WI38 (cell line): ENCODE measurements around the gene FAM131B.

Source experiments
- H3K4me3 ChIP-seq: 2 replicates; pipeline ENCODE4 v1.5.1; 2011; ENCODE audit warnings: low read depth, mild to moderate bottlenecking, control low read depth, low read length
- CTCF ChIP-seq: IDR thresholded peaks from 2 replicates; pipeline ENCODE4 v1.5.1; 2012; ENCODE audit warnings: low read depth, mild to moderate bottlenecking, control low read depth, low read length

The FAM131B gene

GRCh38 chr7:143323653-143324052 is 38.9 kb downstream of the FAM131B start:
- TF ChIP-seq CTCF: no peak
- no peak overlapping the region for H3K4me3 ChIP-seq

GRCh38 chr7:143322760-143323633 is 39.5 kb downstream of the FAM131B start:
- no peak for TF ChIP-seq CTCF

GRCh38 chr7:143321734-143322133 is 40.8 kb downstream of the FAM131B start:
- H3K4me3 ChIP-seq: no peak overlapping the region
- no peak for TF ChIP-seq CTCF

More at GRCh38 chr7:143322760-143323633, 39.5 kb downstream of the FAM131B start:
- H3K4me3 ChIP-seq: no peak overlapping the region

GRCh38 chr7:143321242-143321641 is 41.3 kb downstream of the FAM131B start:
- no peak for TF ChIP-seq CTCF
- H3K4me3 ChIP-seq: no peak overlapping the region

- no peak for TF ChIP-seq CTCF
Measured at GRCh38 chr7:143320620-143321019, 41.9 kb downstream of the FAM131B start.

GRCh38 chr7:143318661-143319060 is 43.9 kb downstream of the FAM131B start:
- no peak for TF ChIP-seq CTCF
- no peak overlapping the region for H3K4me3 ChIP-seq

More at GRCh38 chr7:143320620-143321019, 41.9 kb downstream of the FAM131B start:
- no peak overlapping the region for H3K4me3 ChIP-seq

- no peak overlapping the region for H3K4me3 ChIP-seq
- no peak for TF ChIP-seq CTCF
Measured at GRCh38 chr7:143316492-143316891, 46.0 kb downstream of the FAM131B start.
